GM23248 (cell line): ENCODE data around the gene KHDC4.

Source experiments
- EZH2 ChIP-seq: fragments of 200-600 bp; sonication (generic); IDR thresholded peaks from 2 replicates; pipeline ENCODE4 v1.6.1; 2018; ENCODE audit warnings: antibody characterized with exemption, mild to moderate bottlenecking; ENCODE audit not compliant: insufficient read depth, poor library complexity, severe bottlenecking
- EZH2phosphoT487 ChIP-seq: fragments of 200-600 bp; sonication (generic); IDR thresholded peaks from 2 replicates; pipeline ENCODE4 v1.6.1; 2018; ENCODE audit warnings: antibody characterized with exemption, moderate library complexity, mild to moderate bottlenecking, low read depth; ENCODE audit not compliant: insufficient read depth

- TF ChIP-seq EZH2 (no peak), EZH2phosphoT487 (no peak)
These were observed 51.4 kb downstream of the KHDC4 start for GRCh38 chr1:155882766-155883165.
